ENCODE data around the gene IL1B. TPM values are rescaled to one million over a fixed set of nuclear protein-coding genes. Genes with fewer than 3 reads are reported as not detected.

IL1B gene
- total and polyA plus RNA-seq, 2 of the 8 experiments (the other 6 are each of a cell fraction or from before 2014, with no cell fraction given) = not detected

DNA sequence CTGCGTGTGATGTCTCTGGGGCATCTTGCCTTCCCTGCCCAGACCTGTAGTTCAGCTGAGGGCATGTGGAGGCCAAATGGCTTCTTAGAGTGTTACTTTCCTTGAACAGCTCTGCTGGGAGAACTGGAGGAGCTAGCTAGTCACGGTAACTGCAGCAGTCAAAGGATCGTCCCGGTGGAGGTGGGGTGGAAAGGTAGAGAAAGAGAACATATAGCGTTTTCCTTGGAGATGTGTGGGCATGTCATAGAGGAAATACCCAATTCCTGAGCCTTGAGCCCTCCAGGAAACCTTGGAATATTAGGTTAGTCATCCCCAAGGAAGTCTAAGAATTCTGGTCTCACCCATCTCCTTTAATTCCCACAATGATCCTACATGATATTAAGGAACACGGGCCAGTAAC lies 40.8 kb upstream of the IL1B start (continued):
- no peak for TF ChIP-seq CHD7 (IDR thresholded peaks at IDR 0.05; ENCODE audit: insufficient replicate concordance, low read length)
- TF ChIP-seq BRCA1 (IDR thresholded peaks at IDR 0.05; ENCODE audit: low read depth, low read length) = no peak
- TF ChIP-seq, protein P1, sequence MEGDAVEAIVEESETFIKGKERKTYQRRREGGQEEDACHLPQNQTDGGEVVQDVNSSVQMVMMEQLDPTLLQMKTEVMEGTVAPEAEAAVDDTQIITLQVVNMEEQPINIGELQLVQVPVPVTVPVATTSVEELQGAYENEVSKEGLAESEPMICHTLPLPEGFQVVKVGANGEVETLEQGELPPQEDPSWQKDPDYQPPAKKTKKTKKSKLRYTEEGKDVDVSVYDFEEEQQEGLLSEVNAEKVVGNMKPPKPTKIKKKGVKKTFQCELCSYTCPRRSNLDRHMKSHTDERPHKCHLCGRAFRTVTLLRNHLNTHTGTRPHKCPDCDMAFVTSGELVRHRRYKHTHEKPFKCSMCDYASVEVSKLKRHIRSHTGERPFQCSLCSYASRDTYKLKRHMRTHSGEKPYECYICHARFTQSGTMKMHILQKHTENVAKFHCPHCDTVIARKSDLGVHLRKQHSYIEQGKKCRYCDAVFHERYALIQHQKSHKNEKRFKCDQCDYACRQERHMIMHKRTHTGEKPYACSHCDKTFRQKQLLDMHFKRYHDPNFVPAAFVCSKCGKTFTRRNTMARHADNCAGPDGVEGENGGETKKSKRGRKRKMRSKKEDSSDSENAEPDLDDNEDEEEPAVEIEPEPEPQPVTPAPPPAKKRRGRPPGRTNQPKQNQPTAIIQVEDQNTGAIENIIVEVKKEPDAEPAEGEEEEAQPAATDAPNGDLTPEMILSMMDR (IDR thresholded peaks at IDR 0.05; ENCODE audit: control extremely low read depth in 1 of 3, insufficient read depth in 1 of 3, low read depth in 1 of 3, low read length in 3 of 3) = no peak

All from H1 (cell line).